ENCODE data around the gene ILF2. TPM values are rescaled to one million over a fixed set of nuclear protein-coding genes. Genes with fewer than 3 reads are reported as not detected.
A peak's percentile ranks its signal among the peaks of the same experiment; 100 is the strongest.

The ILF2 gene
- total and polyA plus RNA-seq, 2 of the 13 experiments (the other 11 are each of a cell fraction or from before 2014, with no cell fraction given) = 292 to 366 TPM

DNA sequence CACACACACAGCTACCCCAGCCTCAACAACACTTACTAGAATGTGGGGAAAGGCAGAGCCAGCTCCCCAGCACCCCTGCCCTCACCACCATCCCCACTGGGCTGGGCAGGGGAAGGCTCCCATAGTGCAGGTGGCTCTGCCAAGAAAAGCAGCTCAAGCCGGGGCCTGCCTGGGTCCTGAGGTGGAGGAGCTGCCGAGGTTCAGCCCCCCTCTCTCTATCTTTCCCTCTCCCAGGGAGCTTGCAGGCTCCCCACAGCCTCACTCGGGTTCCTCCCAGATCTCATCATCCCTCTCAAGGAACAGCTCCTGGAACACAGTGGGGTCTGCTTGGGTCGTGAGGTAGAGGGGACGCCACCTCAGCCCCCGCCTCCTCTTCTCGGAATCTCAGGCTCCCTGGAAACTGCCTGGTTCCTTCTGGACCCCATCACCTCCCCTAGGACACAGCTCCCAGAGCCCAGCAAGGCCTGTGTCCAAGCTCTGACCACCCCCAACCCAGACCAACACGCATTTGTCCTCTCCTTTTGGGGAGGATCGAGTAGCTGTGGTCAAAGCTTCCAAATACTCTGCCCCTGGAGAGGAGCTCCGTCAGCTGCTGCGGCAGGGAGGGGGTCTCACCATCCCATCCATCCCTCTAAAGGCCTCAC lies 58.6 kb downstream of the ILF2 start (continued):
- TF ChIP-seq, protein P1, sequence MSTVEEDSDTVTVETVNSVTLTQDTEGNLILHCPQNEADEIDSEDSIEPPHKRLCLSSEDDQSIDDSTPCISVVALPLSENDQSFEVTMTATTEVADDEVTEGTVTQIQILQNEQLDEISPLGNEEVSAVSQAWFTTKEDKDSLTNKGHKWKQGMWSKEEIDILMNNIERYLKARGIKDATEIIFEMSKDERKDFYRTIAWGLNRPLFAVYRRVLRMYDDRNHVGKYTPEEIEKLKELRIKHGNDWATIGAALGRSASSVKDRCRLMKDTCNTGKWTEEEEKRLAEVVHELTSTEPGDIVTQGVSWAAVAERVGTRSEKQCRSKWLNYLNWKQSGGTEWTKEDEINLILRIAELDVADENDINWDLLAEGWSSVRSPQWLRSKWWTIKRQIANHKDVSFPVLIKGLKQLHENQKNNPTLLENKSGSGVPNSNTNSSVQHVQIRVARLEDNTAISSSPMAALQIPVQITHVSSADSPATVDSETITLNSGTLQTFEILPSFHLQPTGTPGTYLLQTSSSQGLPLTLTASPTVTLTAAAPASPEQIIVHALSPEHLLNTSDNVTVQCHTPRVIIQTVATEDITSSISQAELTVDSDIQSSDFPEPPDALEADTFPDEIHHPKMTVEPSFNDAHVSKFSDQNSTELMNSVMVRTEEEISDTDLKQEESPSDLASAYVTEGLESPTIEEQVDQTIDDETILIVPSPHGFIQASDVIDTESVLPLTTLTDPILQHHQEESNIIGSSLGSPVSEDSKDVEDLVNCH (CRISPR knock-in tag; IDR thresholded peaks at IDR 0.05) = no peak
- TF ChIP-seq MBNL3 (CRISPR knock-in tag; conservative IDR thresholded peaks at IDR 0.05) (no peak), ZNF563 (CRISPR knock-in tag; IDR thresholded peaks at IDR 0.05) (no peak), FOXO1 (CRISPR knock-in tag; IDR thresholded peaks at IDR 0.05) (no peak), ZNF713 (CRISPR knock-in tag; IDR thresholded peaks at IDR 0.05) (no peak), SNAI1 (CRISPR knock-in tag; IDR thresholded peaks at IDR 0.05; ENCODE audit: borderline replicate concordance) (no peak), ZNF883 (CRISPR knock-in tag; IDR thresholded peaks at IDR 0.05; ENCODE audit: not compliant biosample characterization) (no peak), TGIF2 (CRISPR knock-in tag; IDR thresholded peaks at IDR 0.05) (no peak), ZSCAN20 (CRISPR knock-in tag; IDR thresholded peaks at IDR 0.05; ENCODE audit: borderline replicate concordance) (no peak), SMAD1 (CRISPR knock-in tag; IDR thresholded peaks at IDR 0.05; ENCODE audit: borderline replicate concordance, low read depth) (0 out of 2 replicates have a peak, but pooled peaks have one; percentile 11), ZNF33A (CRISPR knock-in tag; IDR thresholded peaks at IDR 0.05; ENCODE audit: borderline replicate concordance) (no peak), LBX2 (CRISPR knock-in tag; IDR thresholded peaks at IDR 0.05; ENCODE audit: borderline replicate concordance) (0 out of 2 replicates have a peak, but pooled peaks have one; percentile 19), KDM1A (CRISPR knock-in tag; IDR thresholded peaks at IDR 0.05) (no peak), TBX3 (IDR thresholded peaks at IDR 0.05; ENCODE audit: borderline replicate concordance) (no peak), NR2C2 (CRISPR knock-in tag; IDR thresholded peaks at IDR 0.05; ENCODE audit: borderline replicate concordance) (no peak), FOXC1 (CRISPR knock-in tag; IDR thresholded peaks at IDR 0.05; ENCODE audit: borderline replicate concordance) (peak; percentile 28; the same call in 1 of the 2 replicates), ZNF224 (CRISPR knock-in tag; IDR thresholded peaks at IDR 0.05) (no peak), DMAP1 (CRISPR knock-in tag; IDR thresholded peaks at IDR 0.05) (no peak)
- TF ChIP-seq, protein P2, sequence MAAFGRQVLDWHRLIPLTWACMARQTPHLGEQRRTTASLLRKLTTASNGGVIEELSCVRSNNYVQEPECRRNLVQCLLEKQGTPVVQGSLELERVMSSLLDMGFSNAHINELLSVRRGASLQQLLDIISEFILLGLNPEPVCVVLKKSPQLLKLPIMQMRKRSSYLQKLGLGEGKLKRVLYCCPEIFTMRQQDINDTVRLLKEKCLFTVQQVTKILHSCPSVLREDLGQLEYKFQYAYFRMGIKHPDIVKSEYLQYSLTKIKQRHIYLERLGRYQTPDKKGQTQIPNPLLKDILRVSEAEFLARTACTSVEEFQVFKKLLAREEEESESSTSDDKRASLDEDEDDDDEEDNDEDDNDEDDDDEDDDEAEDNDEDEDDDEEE (CRISPR knock-in tag; IDR thresholded peaks at IDR 0.05) = no peak
- TF ChIP-seq, protein P3, sequence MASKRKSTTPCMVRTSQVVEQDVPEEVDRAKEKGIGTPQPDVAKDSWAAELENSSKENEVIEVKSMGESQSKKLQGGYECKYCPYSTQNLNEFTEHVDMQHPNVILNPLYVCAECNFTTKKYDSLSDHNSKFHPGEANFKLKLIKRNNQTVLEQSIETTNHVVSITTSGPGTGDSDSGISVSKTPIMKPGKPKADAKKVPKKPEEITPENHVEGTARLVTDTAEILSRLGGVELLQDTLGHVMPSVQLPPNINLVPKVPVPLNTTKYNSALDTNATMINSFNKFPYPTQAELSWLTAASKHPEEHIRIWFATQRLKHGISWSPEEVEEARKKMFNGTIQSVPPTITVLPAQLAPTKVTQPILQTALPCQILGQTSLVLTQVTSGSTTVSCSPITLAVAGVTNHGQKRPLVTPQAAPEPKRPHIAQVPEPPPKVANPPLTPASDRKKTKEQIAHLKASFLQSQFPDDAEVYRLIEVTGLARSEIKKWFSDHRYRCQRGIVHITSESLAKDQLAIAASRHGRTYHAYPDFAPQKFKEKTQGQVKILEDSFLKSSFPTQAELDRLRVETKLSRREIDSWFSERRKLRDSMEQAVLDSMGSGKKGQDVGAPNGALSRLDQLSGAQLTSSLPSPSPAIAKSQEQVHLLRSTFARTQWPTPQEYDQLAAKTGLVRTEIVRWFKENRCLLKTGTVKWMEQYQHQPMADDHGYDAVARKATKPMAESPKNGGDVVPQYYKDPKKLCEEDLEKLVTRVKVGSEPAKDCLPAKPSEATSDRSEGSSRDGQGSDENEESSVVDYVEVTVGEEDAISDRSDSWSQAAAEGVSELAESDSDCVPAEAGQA (IDR thresholded peaks at IDR 0.05; ENCODE audit: low read depth) = no peak
- TF ChIP-seq, protein P3 (CRISPR knock-in tag; IDR thresholded peaks at IDR 0.05; ENCODE audit: borderline replicate concordance) = no peak
